ENCODE results near the gene GNB2. TPM values are rescaled to one million over a fixed set of nuclear protein-coding genes. Genes with fewer than 3 reads are reported as not detected.
"Not testable (repeated sequence)": the region's sequence is repeated elsewhere in the genome, so short reads cannot be mapped to it uniquely, and the experiment has no call there.

Gene GNB2
- total RNA-seq, 4 donors from 2014 or later: 150 to 229 (median 218) TPM

GRCh38 chr7:100649826-100650565, 23.5 kb upstream of the GNB2 start:
- 74% methylated on average over 15 of the region's 15 CpGs for WGBS
- intact Hi-C loops (cut with DNase I): no loop called here
- peaks cover 0 to 91% (median 6%) of the 10 kb centered on the region in 4 donors for H3K27me3 ChIP-seq
- H3K4me1 ChIP-seq: no peaks in the 10 kb centered on the region
- no peak for TF ChIP-seq EP300 (IDR thresholded peaks at IDR 0.05)
- TF ChIP-seq POLR2A (IDR thresholded peaks at IDR 0.05; ENCODE audit: low read depth): no peak
- no peak for TF ChIP-seq CTCF (IDR thresholded peaks at IDR 0.05)
- TF ChIP-seq POLR2AphosphoS5 (IDR thresholded peaks at IDR 0.05): no peak
- no peaks in the 10 kb centered on the region for H3K9me3 ChIP-seq
- DNase-seq (ENCODE audit: extremely low spot score): no peak
- H3K4me3 ChIP-seq: no peak overlapping the region
- H3K36me3 ChIP-seq: no peaks in the 10 kb centered on the region
- no peak overlapping the region for H3K27ac ChIP-seq (replicated peaks in 1 of 4)

- Histone ChIP-seq H3K4me3 (no peak overlapping the region), H3K4me1 (peaks cover 0 to 10% (median 4%) of the 10 kb centered on the region in 4 donors), H3K36me3 (no peaks in the 10 kb centered on the region), H3K9me3 (no peaks in the 10 kb centered on the region), H3K27me3 (peaks cover 0 to 87% (median 27%) of the 10 kb centered on the region in 4 donors), H3K27ac (replicated peaks in 1 of 4) (no peak overlapping the region)
- no peak for TF ChIP-seq CTCF (IDR thresholded peaks at IDR 0.05)
- TF ChIP-seq EP300 (IDR thresholded peaks at IDR 0.05): no peak
- TF ChIP-seq POLR2AphosphoS5 (IDR thresholded peaks at IDR 0.05): no peak
- TF ChIP-seq POLR2A (IDR thresholded peaks at IDR 0.05; ENCODE audit: low read depth): no peak
- intact Hi-C loops (cut with DNase I): no loop called here
- DNase-seq (ENCODE audit: extremely low spot score): no peak
- WGBS: 61% methylated on average over 17 of the region's 25 CpGs
Observed at GRCh38 chr7:100654908-100655831, 18.4 kb upstream of the GNB2 start.

- Histone ChIP-seq H3K36me3 (no peaks in the 10 kb centered on the region), H3K27ac (replicated peaks in 1 of 4) (no peak within 1 kb of the TSS), H3K9me3 (no peaks in the 10 kb centered on the region), H3K4me3 (no peak within 1 kb of the TSS), H3K27me3 (peaks cover 0 to 87% (median 27%) of the 10 kb centered on the region in 4 donors), H3K4me1 (peaks cover 0 to 10% (median 4%) of the 10 kb centered on the region in 4 donors)
- no peak for TF ChIP-seq CTCF (IDR thresholded peaks at IDR 0.05)
- TF ChIP-seq POLR2A (IDR thresholded peaks at IDR 0.05; ENCODE audit: low read depth): no peak
- TF ChIP-seq POLR2AphosphoS5 (IDR thresholded peaks at IDR 0.05): no peak
- TF ChIP-seq EP300 (IDR thresholded peaks at IDR 0.05): no peak
- 14% methylated on average over 7 of the region's 63 CpGs for WGBS
- no peak for DNase-seq (ENCODE audit: extremely low spot score)
- intact Hi-C loops (cut with DNase I): no loop called here
Observed at GRCh38 chr7:100655908-100656674, 17.4 kb upstream of the GNB2 start, which contains the start of gene ACTL6B. Gene ACTL6B, minus strand, starts transcription at chr7:100656448. Its CDS starts 94 bp downstream, at chr7:100656354.

GRCh38 chr7:100662194-100662776, 11.3 kb upstream of the GNB2 start:
- intact Hi-C loops (cut with DNase I); H3K4me1 ChIP-seq: not testable (repeated sequence)
- WGBS: 81% methylated on average over 12 of the region's 12 CpGs

More at GRCh38 chr7:100662194-100662776, 11.3 kb upstream of the GNB2 start:
- not testable (repeated sequence) for H3K27ac ChIP-seq (replicated peaks in 1 of 4); H3K9me3 ChIP-seq; H3K36me3 ChIP-seq; DNase-seq (ENCODE audit: extremely low spot score); H3K4me3 ChIP-seq
- H3K27me3 ChIP-seq: peaks cover 0 to 32% (median under 1%) of the 10 kb centered on the region in 4 donors
